T-cell (primary cell): Measurements from ENCODE around the gene PLCB1. TPM values are rescaled to one million over a fixed set of nuclear protein-coding genes. Genes with fewer than 3 reads are reported as not detected.
A peak's percentile ranks its signal among the peaks of the same experiment; 100 is the strongest.

Experiments
- ATAC-seq, 4 experiments: fragments of 200-7000 bp in 3 of 4; fragments of 150-1000 bp in 1 of 4; cut with Tn5 transposase; replicated peaks in 1 of 4; 1 replicate in 3 of 4; 2 replicates in 1 of 4; pipeline ENCODE4 v1.10.0; 2021; ENCODE audit warnings: moderate library complexity in 3 of 4, mild to moderate bottlenecking in 2 of 4, moderate number of reproducible peaks in 1 of 4
- CTCF ChIA-PET, 2 donors: fragments of 300-600 bp; sonication (Branson Sonifier 250); formaldehyde crosslinking; loops; one replicate each; lab custom pipeline; 2022; ENCODE audit warnings: antibody characterized with exemption in 2 of 2; lab: Charles Lee
- POLR2A ChIA-PET, 2 donors: fragments of 300-600 bp; sonication (Branson Sonifier 250); formaldehyde crosslinking; loops; one replicate each; lab custom pipeline; 2022; ENCODE audit warnings: antibody characterized with exemption in 2 of 2; lab: Charles Lee
- DNase-seq, 35 experiments: peaks; one replicate each; pipeline versions ENCODE4 v3.0.0 to v3.0.0-alpha.2; 2013 to 2023
- H3K27ac ChIP-seq: one replicate; pipeline ENCODE4 v1.5.1; 2013; ENCODE audit warnings: low read length
- H3K27me3 ChIP-seq, 2 experiments: replicated peaks in 1 of 2; 1 replicate in 1 of 2; 2 replicates in 1 of 2; pipeline versions ENCODE4 v1.6.1 to v1.7.0; 2013; ENCODE audit warnings: low read length in 1 of 2, mixed read lengths in 1 of 2; ENCODE audit not compliant: control insufficient read depth in 2 of 2, insufficient read depth in 2 of 2; ENCODE audit errors: extremely low read depth in 1 of 2
- H3K36me3 ChIP-seq, 2 donors: 1 replicate in 1 of 2; 2 replicates in 1 of 2; pipeline versions ENCODE4 v1.6.1 to v1.7.0; 2013; ENCODE audit warnings: low read length in 1 of 2; ENCODE audit not compliant: control insufficient read depth in 2 of 2, insufficient read depth in 1 of 2; ENCODE audit errors: extremely low read depth in 1 of 2
- H3K4me1 ChIP-seq, 2 experiments: 1 replicate in 1 of 2; 2 replicates in 1 of 2; pipeline versions ENCODE4 v1.6.1 to v1.7.0; 2013; ENCODE audit warnings: low read length in 2 of 2, mixed read lengths in 1 of 2; ENCODE audit not compliant: insufficient read depth in 2 of 2, control insufficient read depth in 1 of 2; ENCODE audit errors: extremely low read depth in 1 of 2
- H3K4me3 ChIP-seq, 2 donors: 1 replicate in 1 of 2; 2 replicates in 1 of 2; pipeline versions ENCODE4 v1.5.1 to v1.7.0; 2013; ENCODE audit warnings: mild to moderate bottlenecking in 2 of 2, low read length in 1 of 2, moderate library complexity in 1 of 2; ENCODE audit not compliant: control insufficient read depth in 1 of 2; ENCODE audit errors: extremely low read depth in 1 of 2
- H3K9me3 ChIP-seq: 2 replicates; pipeline ENCODE4 v1.7.0; 2013
- H3K27ac Mint-ChIP-seq, 2 donors: one replicate each; pipeline ENCODE4 v1.8.0; 2020 to 2021; ENCODE audit warnings: mild to moderate bottlenecking in 2 of 2, mixed read lengths in 2 of 2
- H3K27me3 Mint-ChIP-seq, 2 donors: one replicate each; pipeline ENCODE4 v1.8.0; 2021 to 2022; ENCODE audit warnings: mixed read lengths in 2 of 2
- H3K36me3 Mint-ChIP-seq: one replicate; pipeline ENCODE4 v1.8.0; 2021; ENCODE audit warnings: mixed read lengths
- H3K4me1 Mint-ChIP-seq, 3 donors: one replicate each; pipeline ENCODE4 v1.8.0; 2020 to 2022; ENCODE audit warnings: mixed read lengths in 3 of 3, mild to moderate bottlenecking in 1 of 3
- H3K4me3 Mint-ChIP-seq, 3 donors: one replicate each; pipeline ENCODE4 v1.8.0; 2020 to 2022; ENCODE audit warnings: mild to moderate bottlenecking in 3 of 3, mixed read lengths in 3 of 3, moderate library complexity in 3 of 3
- H3K9me3 Mint-ChIP-seq, 3 donors: one replicate each; pipeline ENCODE4 v1.8.0; 2020 to 2022; ENCODE audit warnings: mixed read lengths in 3 of 3
- WGBS: methylation state at CpG from one replicate; pipeline ENCODE4 v1.1.5; 2013; ENCODE audit warnings: missing lambda C conversion rate; ENCODE audit not compliant: insufficient coverage; 5-methylcytosine and 5-hydroxymethylcytosine counted together
- total RNA-seq, 35 experiments: library from RNA in 6 of 35; stranded (reverse) in 6 of 35; fragments of 120-200 nt in 1 of 35; gene quantifications; one replicate each; pipeline versions ENCODE4 v1.2.1 to v1.2.4 and lab custom pipeline; 2013 to 2026

The PLCB1 gene
- total RNA-seq, 5 donors from 2014 or later (not counting 1 experiment from before 2014, with no cell fraction given) = 3.3 to 15.1 (median 7.4) TPM

DNA sequence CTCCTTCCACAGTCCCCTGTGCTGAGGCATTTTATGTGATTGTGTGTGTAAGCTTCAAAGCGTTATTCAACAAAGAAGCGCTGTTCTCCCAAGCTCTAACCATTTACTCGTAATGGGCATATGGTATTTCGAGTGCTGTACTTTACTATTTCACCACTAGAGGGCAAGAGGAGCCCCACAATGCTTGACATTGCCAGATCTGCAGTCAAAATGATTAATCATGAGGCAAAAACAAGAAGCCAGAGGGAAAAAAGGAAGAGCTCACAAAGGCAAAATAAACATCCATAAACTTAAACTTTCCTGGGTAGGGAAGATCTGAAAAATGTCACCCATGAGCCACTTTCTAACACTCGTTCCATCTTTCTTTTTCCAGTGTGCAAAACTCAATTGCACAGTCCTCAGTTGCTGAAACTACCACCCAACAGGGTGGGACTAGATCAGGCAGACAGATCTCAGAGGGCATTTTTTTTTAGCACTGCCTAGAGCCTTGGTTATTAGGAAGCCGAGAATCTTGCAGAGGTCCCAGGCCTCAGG, 721.8 kb downstream of the PLCB1 start:
- Mint-ChIP-seq H3K4me3 (no peak overlapping the region), H3K4me1 (no peaks in the 10 kb centered on the region), H3K27ac (no peak overlapping the region), H3K9me3 (peaks cover 0 to 5% (median 0%) of the 10 kb centered on the region in 3 donors), H3K36me3 (no peaks in the 10 kb centered on the region), H3K27me3 (no peaks in the 10 kb centered on the region)
- Histone ChIP-seq H3K4me3 (no peak overlapping the region), H3K36me3 (no peaks in the 10 kb centered on the region), H3K27ac (no peak overlapping the region), H3K4me1 (no peaks in the 10 kb centered on the region), H3K27me3 (no peaks in the 10 kb centered on the region), H3K9me3 (no peaks in the 10 kb centered on the region)
- DNase-seq = peak in 2 of 35 experiments; percentile 1 to 46
- CTCF ChIA-PET = interaction anchor here (0.6 to 1.3 kb wide), 5 partner anchors 14 to 531 kb away, joined by 3 to 4 read pairs (median 4); no protein-coding TSS in a partner anchor
- ATAC-seq = peak in 3 of 4 experiments; percentile 36 to 49 (median 46)
- WGBS = no CpG with 5 or more reads among the region's 6 CpGs
- POLR2A ChIA-PET = no interaction called here

DNA sequence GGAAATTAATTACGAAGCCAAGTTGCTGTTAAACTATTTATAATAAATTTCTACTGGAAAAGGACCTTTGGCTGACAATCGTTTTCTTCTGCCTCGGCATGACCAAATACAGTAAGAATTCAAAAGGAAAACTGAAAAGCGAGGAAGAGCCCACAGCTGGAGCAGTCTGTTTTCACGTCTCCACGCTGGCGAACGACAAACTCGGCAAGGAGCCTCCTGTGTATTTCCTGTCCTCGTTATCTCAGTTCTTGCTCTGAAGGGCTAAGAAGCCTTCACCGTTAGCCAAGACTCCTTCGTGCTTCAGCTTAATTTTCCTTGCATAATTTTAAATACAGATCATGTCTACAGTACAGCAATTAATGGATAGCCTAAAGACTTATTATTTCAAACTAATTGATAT, 722.5 kb downstream of the PLCB1 start:
- WGBS = 85% methylated on average over 9 of the region's 12 CpGs
- CTCF ChIA-PET = no interaction called here
- Histone ChIP-seq H3K4me1 (no peaks in the 10 kb centered on the region), H3K27me3 (no peaks in the 10 kb centered on the region), H3K4me3 (no peak overlapping the region), H3K9me3 (no peaks in the 10 kb centered on the region), H3K27ac (no peak overlapping the region), H3K36me3 (no peaks in the 10 kb centered on the region)
- Mint-ChIP-seq H3K27me3 (no peaks in the 10 kb centered on the region), H3K4me1 (no peaks in the 10 kb centered on the region), H3K9me3 (peaks cover 0 to 5% (median 0%) of the 10 kb centered on the region in 3 donors), H3K36me3 (no peaks in the 10 kb centered on the region), H3K27ac (no peak overlapping the region), H3K4me3 (no peak overlapping the region)
- ATAC-seq (no peak), DNase-seq (no peak)
- POLR2A ChIA-PET = no interaction called here

DNA sequence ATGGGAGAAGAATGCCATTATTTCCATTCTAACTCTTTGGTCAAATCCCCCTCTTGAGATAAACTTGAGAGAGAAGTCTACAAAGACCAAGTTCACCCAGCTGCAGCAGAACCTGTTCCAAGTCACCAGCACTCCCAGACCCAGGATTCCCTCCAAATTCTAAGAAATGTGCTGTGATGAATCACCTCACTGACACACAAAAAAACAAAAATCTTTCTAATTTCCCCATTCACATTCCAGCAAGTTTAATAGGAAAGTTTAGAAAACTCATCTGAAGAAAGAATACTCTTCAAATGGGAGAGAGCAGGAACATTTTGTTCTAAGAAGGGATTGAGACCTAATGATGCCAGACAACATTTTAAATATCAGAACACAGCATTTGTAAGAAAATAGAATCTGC, 723.2 kb downstream of the PLCB1 start:
- no peaks in the 10 kb centered on the region for H3K36me3 ChIP-seq
- Mint-ChIP-seq H3K27me3 (no peaks in the 10 kb centered on the region), H3K36me3 (no peaks in the 10 kb centered on the region), H3K4me3 (no peak overlapping the region), H3K27ac (no peak overlapping the region), H3K9me3 (peaks cover 0 to 5% (median 0%) of the 10 kb centered on the region in 3 donors), H3K4me1 (no peaks in the 10 kb centered on the region)
- no peaks in the 10 kb centered on the region for H3K4me1 ChIP-seq
- POLR2A ChIA-PET = no interaction called here
- ATAC-seq (no peak), DNase-seq (no peak)
- H3K27me3 ChIP-seq = no peaks in the 10 kb centered on the region
- no peak overlapping the region for H3K4me3 ChIP-seq
- CTCF ChIA-PET = no interaction called here
- H3K9me3 ChIP-seq = no peaks in the 10 kb centered on the region
- no peak overlapping the region for H3K27ac ChIP-seq

DNA sequence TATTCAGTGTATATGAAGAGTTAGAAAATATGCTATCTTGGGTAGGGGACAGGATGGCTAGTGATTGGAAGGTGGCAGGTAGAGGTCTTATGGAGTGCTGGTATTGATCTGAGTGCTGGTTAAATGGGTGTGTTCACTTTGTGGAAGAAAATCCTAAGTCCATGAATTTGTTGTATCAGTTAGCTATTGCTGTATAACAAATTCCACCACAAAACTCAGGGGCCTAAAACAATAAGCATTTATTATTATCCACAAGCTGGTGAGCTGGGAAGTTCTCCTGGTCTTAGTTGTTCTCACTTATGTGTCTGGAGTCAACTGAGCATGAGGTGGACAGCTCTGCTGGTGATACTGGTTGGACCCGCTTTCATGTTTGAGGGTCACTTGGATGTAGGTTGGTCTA, 724.6 kb downstream of the PLCB1 start:
- ChIA-PET CTCF (no interaction called here), POLR2A (no interaction called here)
- H3K27me3 ChIP-seq = no peaks in the 10 kb centered on the region
- H3K4me3 ChIP-seq = no peak overlapping the region
- ATAC-seq = no peak
- DNase-seq = no peak
- Mint-ChIP-seq H3K27ac (no peak overlapping the region), H3K4me3 (no peak overlapping the region), H3K4me1 (no peaks in the 10 kb centered on the region), H3K36me3 (no peaks in the 10 kb centered on the region), H3K9me3 (peaks cover 0 to 5% (median 0%) of the 10 kb centered on the region in 3 donors), H3K27me3 (no peaks in the 10 kb centered on the region)
- 100% methylated on average over 1 of the region's 1 CpG for WGBS
- H3K36me3 ChIP-seq = no peaks in the 10 kb centered on the region
- H3K27ac ChIP-seq = no peak overlapping the region
- no peaks in the 10 kb centered on the region for H3K9me3 ChIP-seq
- H3K4me1 ChIP-seq = no peaks in the 10 kb centered on the region

DNA sequence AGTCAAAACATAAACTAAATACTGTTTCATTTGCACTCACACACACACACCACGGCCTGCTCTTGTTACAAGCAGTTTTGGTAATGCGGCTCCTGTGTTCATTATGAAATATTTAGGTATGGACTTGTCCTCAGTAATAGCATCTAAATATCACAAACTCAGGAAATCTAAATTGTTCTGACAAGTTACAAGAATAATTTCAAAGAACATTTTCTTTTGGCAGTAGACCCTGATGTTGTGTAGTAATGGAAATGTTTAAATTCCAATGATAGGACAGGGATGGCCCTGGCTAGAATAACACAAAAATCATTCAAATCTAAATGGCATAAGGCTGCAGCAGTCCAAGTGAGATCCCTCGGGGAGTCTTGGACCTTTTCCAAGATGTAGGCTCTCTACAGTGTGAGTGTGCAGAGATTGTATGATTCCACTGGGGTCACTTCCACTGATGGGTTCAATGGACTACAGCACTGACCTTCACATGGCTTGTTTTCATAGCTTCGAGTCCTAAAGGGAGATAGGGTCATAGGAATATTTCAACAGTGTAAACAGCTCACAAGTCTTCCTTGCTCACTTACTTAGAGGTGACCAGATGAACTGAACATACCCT, 726.2 kb downstream of the PLCB1 start:
- no peaks in the 10 kb centered on the region for H3K9me3 ChIP-seq
- H3K4me1 ChIP-seq = no peaks in the 10 kb centered on the region
- no peak overlapping the region for H3K27ac Mint-ChIP-seq
- H3K9me3 Mint-ChIP-seq = peaks cover 0 to 5% (median 0%) of the 10 kb centered on the region in 3 donors
- ChIA-PET POLR2A (no interaction called here), CTCF (interaction anchor here (0.7 to 0.8 kb wide), 2 partner anchors 11 to 159 kb away, joined by 4 to 7 read pairs; no protein-coding TSS in a partner anchor)
- H3K27ac ChIP-seq = no peak overlapping the region
- DNase-seq (no peak), ATAC-seq (no peak)
- no peaks in the 10 kb centered on the region for H3K27me3 ChIP-seq
- no peaks in the 10 kb centered on the region for H3K4me1 Mint-ChIP-seq
- H3K4me3 Mint-ChIP-seq = no peak overlapping the region
- no peak overlapping the region for H3K4me3 ChIP-seq
- no CpG with 5 or more reads among the region's 4 CpGs for WGBS
- H3K36me3 ChIP-seq = no peaks in the 10 kb centered on the region
- H3K36me3 Mint-ChIP-seq = no peaks in the 10 kb centered on the region
- no peaks in the 10 kb centered on the region for H3K27me3 Mint-ChIP-seq

DNA sequence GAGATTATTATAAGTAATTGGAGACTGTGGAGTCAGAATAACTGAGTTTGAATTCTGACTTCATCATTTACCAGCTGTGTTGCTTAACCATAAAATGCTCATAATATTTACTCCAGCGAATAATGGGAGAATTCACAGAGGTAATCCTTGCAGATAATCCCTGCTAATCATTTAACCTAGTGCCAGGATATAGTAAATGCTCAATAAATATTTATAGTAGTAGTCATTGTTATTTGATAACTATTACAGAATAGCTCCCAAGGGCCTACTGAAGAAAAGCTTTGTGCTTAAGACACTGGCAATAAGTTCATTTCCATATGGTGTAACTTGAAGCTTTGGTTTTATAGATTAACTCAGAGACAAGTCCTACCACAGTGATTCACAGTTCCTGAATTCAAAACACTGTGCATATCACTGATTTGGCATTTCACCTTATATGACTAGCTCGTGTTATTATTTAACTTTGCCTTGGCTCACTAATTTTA, 728.0 kb downstream of the PLCB1 start:
- Histone ChIP-seq H3K27ac (no peak overlapping the region), H3K27me3 (no peaks in the 10 kb centered on the region), H3K4me3 (no peak overlapping the region), H3K9me3 (no peaks in the 10 kb centered on the region), H3K4me1 (no peaks in the 10 kb centered on the region), H3K36me3 (no peaks in the 10 kb centered on the region)
- ChIA-PET POLR2A (no interaction called here), CTCF (no interaction called here)
- WGBS = no CpG with 5 or more reads among the region's 2 CpGs
- no peaks in the 10 kb centered on the region for H3K36me3 Mint-ChIP-seq
- ATAC-seq (no peak), DNase-seq (no peak)
- no peaks in the 10 kb centered on the region for H3K27me3 Mint-ChIP-seq
- H3K4me1 Mint-ChIP-seq = no peaks in the 10 kb centered on the region
- peaks cover 0 to 5% (median 0%) of the 10 kb centered on the region in 3 donors for H3K9me3 Mint-ChIP-seq
- H3K4me3 Mint-ChIP-seq = no peak overlapping the region
- H3K27ac Mint-ChIP-seq = no peak overlapping the region
